ENCODE results near the gene ATAT1.

Gene ATAT1

DNA sequence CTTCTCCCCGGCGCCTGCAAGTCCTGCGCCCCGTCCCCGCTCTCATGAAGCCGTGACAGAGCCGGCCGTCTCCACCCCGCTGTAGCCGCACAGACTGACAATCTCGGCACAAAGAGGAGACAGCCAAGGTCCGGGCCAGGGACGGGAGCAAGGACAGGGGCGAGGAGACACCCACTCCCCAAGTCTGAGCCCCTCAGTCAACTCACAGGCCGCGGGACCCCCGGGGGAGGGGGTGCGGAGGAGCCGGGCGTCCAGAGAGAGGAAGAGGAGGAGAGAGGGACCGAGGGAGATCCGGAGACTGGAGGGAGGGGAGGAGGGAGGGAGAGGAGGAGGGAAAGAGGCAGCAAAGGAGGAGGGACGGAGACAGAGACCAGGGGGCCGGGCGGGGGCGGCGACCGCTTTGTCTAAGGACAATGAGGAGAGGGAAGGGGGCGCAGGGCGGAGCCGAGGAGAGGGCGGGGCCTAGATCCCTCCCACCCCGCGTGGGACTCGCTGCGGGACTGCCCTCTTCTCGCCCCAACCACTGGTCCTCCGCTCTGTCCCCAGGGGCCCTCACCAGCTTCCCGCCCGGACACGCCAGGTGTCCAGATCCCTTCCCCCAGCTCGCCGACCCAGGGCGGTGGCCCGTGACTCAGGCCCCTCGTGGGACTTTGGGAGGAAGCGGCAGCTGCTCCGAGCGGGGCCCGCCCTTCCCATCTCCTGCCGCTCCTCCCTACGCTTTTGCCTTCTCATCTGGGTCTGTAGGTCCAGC lies 60.4 kb downstream of the ATAT1 start:
- ATAC-seq: peak; percentile 64
- TF ChIP-seq ZNF70 (CRISPR knock-in tag; IDR thresholded peaks at IDR 0.05) (no peak), GLIS3 (CRISPR knock-in tag; IDR thresholded peaks at IDR 0.05) (no peak), OSR1 (CRISPR knock-in tag; IDR thresholded peaks at IDR 0.05) (no peak), ESRRG (CRISPR knock-in tag; IDR thresholded peaks at IDR 0.05) (no peak), ZNF8 (CRISPR knock-in tag; IDR thresholded peaks at IDR 0.05) (no peak)
- TF ChIP-seq, protein P1, sequence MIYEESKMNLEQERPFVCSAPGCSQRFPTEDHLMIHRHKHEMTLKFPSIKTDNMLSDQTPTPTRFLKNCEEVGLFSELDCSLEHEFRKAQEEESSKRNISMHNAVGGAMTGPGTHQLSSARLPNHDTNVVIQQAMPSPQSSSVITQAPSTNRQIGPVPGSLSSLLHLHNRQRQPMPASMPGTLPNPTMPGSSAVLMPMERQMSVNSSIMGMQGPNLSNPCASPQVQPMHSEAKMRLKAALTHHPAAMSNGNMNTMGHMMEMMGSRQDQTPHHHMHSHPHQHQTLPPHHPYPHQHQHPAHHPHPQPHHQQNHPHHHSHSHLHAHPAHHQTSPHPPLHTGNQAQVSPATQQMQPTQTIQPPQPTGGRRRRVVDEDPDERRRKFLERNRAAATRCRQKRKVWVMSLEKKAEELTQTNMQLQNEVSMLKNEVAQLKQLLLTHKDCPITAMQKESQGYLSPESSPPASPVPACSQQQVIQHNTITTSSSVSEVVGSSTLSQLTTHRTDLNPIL (CRISPR knock-in tag; IDR thresholded peaks at IDR 0.05; ENCODE audit: low read depth): no peak
- TF ChIP-seq, protein P2, sequence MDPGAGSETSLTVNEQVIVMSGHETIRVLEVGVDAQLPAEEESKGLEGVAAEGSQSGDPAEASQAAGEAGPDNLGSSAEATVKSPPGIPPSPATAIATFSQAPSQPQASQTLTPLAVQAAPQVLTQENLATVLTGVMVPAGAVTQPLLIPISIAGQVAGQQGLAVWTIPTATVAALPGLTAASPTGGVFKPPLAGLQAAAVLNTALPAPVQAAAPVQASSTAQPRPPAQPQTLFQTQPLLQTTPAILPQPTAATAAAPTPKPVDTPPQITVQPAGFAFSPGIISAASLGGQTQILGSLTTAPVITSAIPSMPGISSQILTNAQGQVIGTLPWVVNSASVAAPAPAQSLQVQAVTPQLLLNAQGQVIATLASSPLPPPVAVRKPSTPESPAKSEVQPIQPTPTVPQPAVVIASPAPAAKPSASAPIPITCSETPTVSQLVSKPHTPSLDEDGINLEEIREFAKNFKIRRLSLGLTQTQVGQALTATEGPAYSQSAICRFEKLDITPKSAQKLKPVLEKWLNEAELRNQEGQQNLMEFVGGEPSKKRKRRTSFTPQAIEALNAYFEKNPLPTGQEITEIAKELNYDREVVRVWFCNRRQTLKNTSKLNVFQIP (CRISPR knock-in tag; IDR thresholded peaks at IDR 0.05; ENCODE audit: borderline replicate concordance, low read depth): no peak

DNA sequence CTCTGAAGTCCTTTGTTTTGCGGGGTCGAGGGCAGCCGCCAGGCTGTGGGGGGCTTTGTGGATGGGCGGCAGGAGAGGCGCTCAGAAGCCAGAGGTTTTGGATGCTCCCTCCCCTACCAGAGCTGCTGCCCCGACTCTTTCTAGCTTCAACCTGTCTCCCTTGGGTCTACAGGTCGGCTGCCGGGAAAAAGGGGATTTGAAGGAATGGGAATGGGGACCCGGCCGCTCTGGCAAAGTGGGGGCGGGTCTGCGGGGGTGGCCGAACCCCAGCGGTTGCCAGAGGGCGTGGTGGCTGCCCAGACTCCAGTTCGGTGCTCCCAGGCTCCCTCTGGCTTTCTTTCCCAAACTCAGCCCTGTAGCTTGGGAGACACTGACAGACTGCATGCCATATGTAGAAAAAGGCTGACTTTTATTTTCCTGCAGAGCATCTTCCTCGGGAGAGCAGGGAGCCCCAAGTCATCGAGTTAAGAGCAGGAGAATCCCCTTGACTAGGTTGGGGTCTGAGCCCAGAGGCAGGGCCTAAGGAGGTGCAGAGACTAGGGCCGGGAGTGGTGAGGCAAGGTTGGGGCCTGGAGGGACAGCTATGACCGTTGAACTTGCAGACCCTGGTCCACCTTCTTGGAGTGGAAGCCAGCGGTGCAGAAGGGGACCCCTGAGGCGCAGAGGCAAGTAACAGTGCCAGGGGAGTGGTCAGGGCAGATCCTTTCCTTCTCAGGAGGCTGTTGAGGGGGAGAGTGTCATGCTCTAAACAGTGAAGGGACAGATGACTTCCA lies 61.2 kb downstream of the ATAT1 start:
- TF ChIP-seq ZFP30 (CRISPR knock-in tag; IDR thresholded peaks at IDR 0.05) (no peak), TOX (CRISPR knock-in tag; IDR thresholded peaks at IDR 0.05; ENCODE audit: borderline replicate concordance) (no peak), OSR1 (CRISPR knock-in tag; IDR thresholded peaks at IDR 0.05) (no peak), BACH2 (CRISPR knock-in tag; IDR thresholded peaks at IDR 0.05; ENCODE audit: borderline replicate concordance) (no peak), ZNF8 (CRISPR knock-in tag; IDR thresholded peaks at IDR 0.05) (no peak), RARB (CRISPR knock-in tag; IDR thresholded peaks at IDR 0.05) (no peak), ESRRG (CRISPR knock-in tag; IDR thresholded peaks at IDR 0.05) (no peak), ZFP3 (CRISPR knock-in tag; IDR thresholded peaks at IDR 0.05) (no peak), TCF4 (CRISPR knock-in tag; IDR thresholded peaks at IDR 0.05; ENCODE audit: borderline replicate concordance) (no peak)
- TF ChIP-seq, protein P3, sequence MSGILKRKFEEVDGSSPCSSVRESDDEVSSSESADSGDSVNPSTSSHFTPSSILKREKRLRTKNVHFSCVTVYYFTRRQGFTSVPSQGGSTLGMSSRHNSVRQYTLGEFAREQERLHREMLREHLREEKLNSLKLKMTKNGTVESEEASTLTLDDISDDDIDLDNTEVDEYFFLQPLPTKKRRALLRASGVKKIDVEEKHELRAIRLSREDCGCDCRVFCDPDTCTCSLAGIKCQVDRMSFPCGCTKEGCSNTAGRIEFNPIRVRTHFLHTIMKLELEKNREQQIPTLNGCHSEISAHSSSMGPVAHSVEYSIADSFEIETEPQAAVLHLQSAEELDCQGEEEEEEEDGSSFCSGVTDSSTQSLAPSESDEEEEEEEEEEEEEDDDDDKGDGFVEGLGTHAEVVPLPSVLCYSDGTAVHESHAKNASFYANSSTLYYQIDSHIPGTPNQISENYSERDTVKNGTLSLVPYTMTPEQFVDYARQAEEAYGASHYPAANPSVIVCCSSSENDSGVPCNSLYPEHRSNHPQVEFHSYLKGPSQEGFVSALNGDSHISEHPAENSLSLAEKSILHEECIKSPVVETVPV (CRISPR knock-in tag; IDR thresholded peaks at IDR 0.05): no peak
- TF ChIP-seq, protein P2 (CRISPR knock-in tag; IDR thresholded peaks at IDR 0.05; ENCODE audit: borderline replicate concordance, low read depth): no peak
- ATAC-seq: peak; percentile 11

DNA sequence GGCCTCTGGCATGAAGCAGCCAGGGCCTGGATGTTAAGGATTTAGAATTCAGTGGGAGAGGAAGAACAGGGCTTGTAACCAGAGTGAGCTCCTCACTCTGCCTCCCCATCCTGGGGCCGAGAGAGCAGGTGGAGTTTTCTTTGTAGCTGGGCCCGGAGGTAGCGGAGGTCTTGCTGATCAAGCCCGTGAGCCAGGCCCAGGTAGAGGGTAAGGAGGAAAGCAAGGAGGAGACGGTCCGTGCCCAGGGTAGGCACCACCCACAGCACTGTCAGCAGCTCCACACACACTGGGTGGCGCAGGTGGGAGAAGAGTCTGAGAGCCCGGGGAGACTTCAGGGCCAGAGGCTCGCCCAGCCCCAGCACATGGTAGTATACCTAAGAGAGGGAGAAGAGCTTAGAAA lies 61.9 kb downstream of the ATAT1 start:
- no peak for ATAC-seq
- TF ChIP-seq BACH2 (CRISPR knock-in tag; IDR thresholded peaks at IDR 0.05; ENCODE audit: borderline replicate concordance): no peak
- TF ChIP-seq ESRRG (CRISPR knock-in tag; IDR thresholded peaks at IDR 0.05): no peak
- no peak for TF ChIP-seq GLIS3 (CRISPR knock-in tag; IDR thresholded peaks at IDR 0.05)
- TF ChIP-seq ZFP3 (CRISPR knock-in tag; IDR thresholded peaks at IDR 0.05): no peak
- TF ChIP-seq SNAI2 (CRISPR knock-in tag; IDR thresholded peaks at IDR 0.05): no peak
- TF ChIP-seq, protein P3 (CRISPR knock-in tag; IDR thresholded peaks at IDR 0.05): no peak
- TF ChIP-seq ZNF8 (CRISPR knock-in tag; IDR thresholded peaks at IDR 0.05): no peak
- TF ChIP-seq, protein P4, sequence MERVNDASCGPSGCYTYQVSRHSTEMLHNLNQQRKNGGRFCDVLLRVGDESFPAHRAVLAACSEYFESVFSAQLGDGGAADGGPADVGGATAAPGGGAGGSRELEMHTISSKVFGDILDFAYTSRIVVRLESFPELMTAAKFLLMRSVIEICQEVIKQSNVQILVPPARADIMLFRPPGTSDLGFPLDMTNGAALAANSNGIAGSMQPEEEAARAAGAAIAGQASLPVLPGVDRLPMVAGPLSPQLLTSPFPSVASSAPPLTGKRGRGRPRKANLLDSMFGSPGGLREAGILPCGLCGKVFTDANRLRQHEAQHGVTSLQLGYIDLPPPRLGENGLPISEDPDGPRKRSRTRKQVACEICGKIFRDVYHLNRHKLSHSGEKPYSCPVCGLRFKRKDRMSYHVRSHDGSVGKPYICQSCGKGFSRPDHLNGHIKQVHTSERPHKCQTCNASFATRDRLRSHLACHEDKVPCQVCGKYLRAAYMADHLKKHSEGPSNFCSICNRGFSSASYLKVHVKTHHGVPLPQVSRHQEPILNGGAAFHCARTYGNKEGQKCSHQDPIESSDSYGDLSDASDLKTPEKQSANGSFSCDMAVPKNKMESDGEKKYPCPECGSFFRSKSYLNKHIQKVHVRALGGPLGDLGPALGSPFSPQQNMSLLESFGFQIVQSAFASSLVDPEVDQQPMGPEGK (CRISPR knock-in tag; IDR thresholded peaks at IDR 0.05; ENCODE audit: borderline replicate concordance): no peak
